Neural cell (in vitro differentiated cells): ENCODE data around the gene SHF. TPM values are rescaled to one million over a fixed set of nuclear protein-coding genes. Genes with fewer than 3 reads are reported as not detected.

ENCODE experiments used
- H2AFZ ChIP-seq: fragments of 200-600, 300-800 bp; sonication (generic), shearing (Covaris generic); 2 replicates; pipeline ENCODE4 v1.6.0; 2014; ENCODE audit warnings: low read depth, mild to moderate bottlenecking, antibody characterized with exemption, low read length, moderate library complexity
- H3F3A ChIP-seq: fragments of 200-600 bp; shearing (Covaris generic); 2 replicates; pipeline ENCODE4 v1.6.1; 2016; ENCODE audit warnings: mild to moderate bottlenecking, moderate library complexity, mixed read lengths, antibody characterized with exemption, low read length; ENCODE audit not compliant: insufficient read depth, poor library complexity, severe bottlenecking
- H3K27ac ChIP-seq: fragments of 200-600, 300-800 bp; sonication (generic), shearing (Covaris generic); 2 replicates; pipeline ENCODE4 v1.5.1; 2014; ENCODE audit warnings: mild to moderate bottlenecking, low read length, moderate library complexity
- H3K27me3 ChIP-seq: fragments of 300-800, 200-600 bp; sonication (generic), shearing (Covaris generic); 2 replicates; pipeline ENCODE4 v1.6.0; 2014; ENCODE audit warnings: mild to moderate bottlenecking, low read depth, low read length, moderate library complexity; ENCODE audit not compliant: insufficient read depth
- H3K36me3 ChIP-seq: fragments of 300-800, 200-600 bp; sonication (generic), shearing (Covaris generic); 2 replicates; pipeline ENCODE4 v1.5.1; 2014; ENCODE audit warnings: mild to moderate bottlenecking, antibody characterized with exemption, low read length, moderate library complexity; ENCODE audit not compliant: insufficient read depth
- H3K4me2 ChIP-seq: fragments of 300-800, 200-600 bp; sonication (generic), shearing (Covaris generic); 2 replicates; pipeline ENCODE4 v1.6.0; 2014; ENCODE audit warnings: mild to moderate bottlenecking, low read length
- H3K4me3 ChIP-seq: fragments of 300-800, 200-600 bp; sonication (generic), shearing (Covaris generic); 2 replicates; pipeline ENCODE4 v1.5.1; 2014; ENCODE audit warnings: mild to moderate bottlenecking, low read length, moderate library complexity
- H3K79me2 ChIP-seq: fragments of 200-600 bp; shearing (Covaris generic); replicated peaks from 2 replicates; pipeline ENCODE4 v1.6.0; 2014; ENCODE audit warnings: mild to moderate bottlenecking, low read length, moderate library complexity; ENCODE audit not compliant: insufficient read depth
- H3K9ac ChIP-seq: fragments of 300-800, 200-600 bp; sonication (generic), shearing (Covaris generic); 2 replicates; pipeline ENCODE4 v1.6.1; 2016; ENCODE audit warnings: mild to moderate bottlenecking, low read length, mixed read lengths
- H3K9me2 ChIP-seq: fragments of 200-600 bp; shearing (Covaris generic); 2 replicates; pipeline ENCODE4 v1.6.1; 2016; ENCODE audit warnings: mild to moderate bottlenecking, low read length, mixed read lengths; ENCODE audit not compliant: insufficient read depth
- H3K9me3 ChIP-seq: fragments of 200-600, 300-800 bp; sonication (generic), shearing (Covaris generic); 2 replicates; pipeline ENCODE4 v1.6.1; 2016; ENCODE audit warnings: mild to moderate bottlenecking, mixed run types, low read length, moderate library complexity, mixed read lengths
- H4K20me1 ChIP-seq: fragments of 200-600 bp; shearing (Covaris generic); 2 replicates; pipeline ENCODE4 v1.6.1; 2016; ENCODE audit warnings: mild to moderate bottlenecking, mixed run types; ENCODE audit not compliant: insufficient read depth
- CTCF ChIP-seq: fragments of 450-650 bp; IDR thresholded peaks from 2 replicates; pipeline ENCODE4 v1.5.1; 2014; ENCODE audit warnings: antibody characterized with exemption, mild to moderate bottlenecking, moderate library complexity; ENCODE audit not compliant: poor library complexity, severe bottlenecking
- EP300 ChIP-seq: fragments of 450-650 bp; conservative IDR thresholded peaks from 2 replicates; pipeline ENCODE4 v1.6.1; 2014; ENCODE audit warnings: antibody characterized with exemption, mild to moderate bottlenecking, moderate library complexity; ENCODE audit not compliant: poor library complexity, severe bottlenecking
- EZH2 ChIP-seq: fragments of 200-600, 300-800 bp; shearing (Covaris generic), sonication (generic); IDR thresholded peaks from 2 replicates; pipeline ENCODE4 v1.6.1; 2014; ENCODE audit warnings: antibody characterized with exemption, low read length, borderline replicate concordance, mild to moderate bottlenecking; ENCODE audit not compliant: insufficient read depth, poor library complexity, severe bottlenecking
- MXI1 ChIP-seq: fragments of 450-650 bp; conservative IDR thresholded peaks from 2 replicates; pipeline ENCODE4 v1.6.1; 2014; ENCODE audit warnings: antibody characterized with exemption, mild to moderate bottlenecking; ENCODE audit not compliant: poor library complexity, severe bottlenecking
- POLR2AphosphoS5 ChIP-seq: IDR thresholded peaks from 2 replicates; pipeline ENCODE4 v1.6.1; 2012
- RAD21 ChIP-seq: fragments of 450-650 bp; conservative IDR thresholded peaks from 2 replicates; pipeline ENCODE4 v1.6.1; 2014; ENCODE audit warnings: antibody characterized with exemption, mild to moderate bottlenecking, moderate library complexity
- REST ChIP-seq: IDR thresholded peaks from 2 replicates; pipeline ENCODE4 v1.6.1; 2012; ENCODE audit warnings: borderline replicate concordance
- SMC3 ChIP-seq: fragments of 450-650 bp; conservative IDR thresholded peaks from 2 replicates; pipeline ENCODE4 v1.6.1; 2014; ENCODE audit warnings: antibody characterized with exemption, mild to moderate bottlenecking, moderate library complexity; ENCODE audit not compliant: poor library complexity
- TAF1 ChIP-seq: IDR thresholded peaks from 2 replicates; pipeline ENCODE4 v1.6.1; 2012; ENCODE audit warnings: low read depth
- polyA plus RNA-seq: library from polyadenylated mRNA; depleted of rRNA; stranded (reverse); fragments of >200 nt; gene quantifications from 2 replicates; pipeline ENCODE4 v1.2.3, GENCODE V29; 2014

Gene SHF
- polyA plus RNA-seq, 1 donor from 2014 or later, result 41.5 TPM

- Histone ChIP-seq H3K9ac (no peak overlapping the region), H3K79me2 (no peaks in the 10 kb centered on the region), H3K27me3 (no peaks in the 10 kb centered on the region), H3K4me2 (no peak overlapping the region), H2AFZ (no peak overlapping the region), H3K27ac (no peak overlapping the region), H3F3A (no peaks in the 10 kb centered on the region), H3K4me3 (no peak overlapping the region), H3K36me3 (no peaks in the 10 kb centered on the region), H3K9me3 (no peaks in the 10 kb centered on the region), H4K20me1 (no peaks in the 10 kb centered on the region), H3K9me2 (no peaks in the 10 kb centered on the region)
- no peak for TF ChIP-seq POLR2AphosphoS5
- no peak for TF ChIP-seq REST
- no peak for TF ChIP-seq TAF1
- no peak for TF ChIP-seq RAD21
- TF ChIP-seq EP300, result no peak
- no peak for TF ChIP-seq EZH2
- no peak for TF ChIP-seq MXI1
- no peak for TF ChIP-seq CTCF
- no peak for TF ChIP-seq SMC3
Observed at GRCh38 chr15:45157974-45158373, 29.8 kb downstream of the SHF start.

- TF ChIP-seq TAF1 (no peak), POLR2AphosphoS5 (no peak)
- no peaks in the 10 kb centered on the region for H3K36me3 ChIP-seq
- no peaks in the 10 kb centered on the region for H3K9me3 ChIP-seq
- H3K4me3 ChIP-seq, result no peak overlapping the region
- H3K79me2 ChIP-seq, result no peaks in the 10 kb centered on the region
- H3F3A ChIP-seq, result no peaks in the 10 kb centered on the region
- no peaks in the 10 kb centered on the region for H4K20me1 ChIP-seq
- H3K27me3 ChIP-seq, result no peaks in the 10 kb centered on the region
- H2AFZ ChIP-seq, result no peak overlapping the region
- no peak overlapping the region for H3K27ac ChIP-seq
- H3K9me2 ChIP-seq, result no peaks in the 10 kb centered on the region
- H3K4me2 ChIP-seq, result no peak overlapping the region
- H3K9ac ChIP-seq, result no peak overlapping the region
Observed at GRCh38 chr15:45156744-45157455, 30.9 kb downstream of the SHF start.
